ENCODE data around the gene PNPLA7. TPM values are rescaled to one million over a fixed set of nuclear protein-coding genes. Genes with fewer than 3 reads are reported as not detected.
A peak's percentile ranks its signal among the peaks of the same experiment; 100 is the strongest.

PNPLA7 gene
- total RNA-seq, 2 experiments from 2014 or later, result 1.5 to 10.2 TPM

GRCh38 chr9:137449931-137450538 lies 100.2 kb downstream of the PNPLA7 start:
- intact Hi-C loops (cut with micrococcal nuclease; ENCODE audit: unreplicated experiment), result loop anchor here (5.0 kb wide), 2 partner anchors 148 to 163 kb away; partner anchors contain the start of gene NRARP
- H3K4me1 ChIP-seq (ENCODE audit: insufficient read depth, low read length, poor library complexity, severe bottlenecking), result peaks cover 25% of the 10 kb centered on the region

GRCh38 chr9:137449081-137449844 lies 100.9 kb downstream of the PNPLA7 start:
- no peaks in the 10 kb centered on the region for H3K9me2 ChIP-seq (ENCODE audit: insufficient read depth, low read length)
- CTCF ChIA-PET (ENCODE audit: unreplicated experiment), result no interaction called here
- no peaks in the 10 kb centered on the region for H3K79me2 ChIP-seq (ENCODE audit: insufficient read depth, low read depth, low read length)
- no peak for DNase-seq (ENCODE audit: low spot score)
- H3K36me3 ChIP-seq (ENCODE audit: insufficient read depth, low read length), result peaks cover 17% of the 10 kb centered on the region; the same call in 1 of the 2 replicates
- intact Hi-C loops (cut with micrococcal nuclease; ENCODE audit: unreplicated experiment), result loop anchor here (5.0 kb wide), 2 partner anchors 147 to 162 kb away; partner anchors contain the start of gene NRARP
- H3K27ac ChIP-seq (ENCODE audit: low read depth, low read length, poor library complexity, severe bottlenecking), result no peak overlapping the region
- H4K20me1 ChIP-seq (ENCODE audit: insufficient read depth, low read length), result no peaks in the 10 kb centered on the region
- no peak overlapping the region for H2AFZ ChIP-seq (ENCODE audit: low read length)
- no peaks in the 10 kb centered on the region for H3K9me3 ChIP-seq (ENCODE audit: low read length)
- H3K4me1 ChIP-seq (ENCODE audit: insufficient read depth, low read length, poor library complexity, severe bottlenecking), result peaks cover 18% of the 10 kb centered on the region
- no peak overlapping the region for H3K4me2 ChIP-seq (ENCODE audit: low read length)
- no peak for TF ChIP-seq CTCF (conservative IDR thresholded peaks at IDR 0.05; ENCODE audit: low read length)
- POLR2A ChIA-PET, result no interaction called here
- no TSS peak for BruUV-seq (replicated peaks)
- no peak overlapping the region for H3K4me3 ChIP-seq (ENCODE audit: low read depth, low read length, poor library complexity, severe bottlenecking)

More at GRCh38 chr9:137449931-137450538, 100.2 kb downstream of the PNPLA7 start:
- Histone ChIP-seq H3K36me3 (ENCODE audit: insufficient read depth, low read length) (peaks cover 17% of the 10 kb centered on the region; the same call in 1 of the 2 replicates), H3K9me3 (ENCODE audit: low read length) (no peaks in the 10 kb centered on the region), H3K9me2 (ENCODE audit: insufficient read depth, low read length) (no peaks in the 10 kb centered on the region), H3K4me2 (ENCODE audit: low read length) (no peak overlapping the region), H3K27ac (ENCODE audit: low read depth, low read length, poor library complexity, severe bottlenecking) (no peak overlapping the region), H2AFZ (ENCODE audit: low read length) (no peak overlapping the region), H3K79me2 (ENCODE audit: insufficient read depth, low read depth, low read length) (no peaks in the 10 kb centered on the region), H3K4me3 (ENCODE audit: low read depth, low read length, poor library complexity, severe bottlenecking) (no peak overlapping the region), H4K20me1 (ENCODE audit: insufficient read depth, low read length) (no peaks in the 10 kb centered on the region)
- no peak for DNase-seq (ENCODE audit: low spot score)
- TF ChIP-seq CTCF (conservative IDR thresholded peaks at IDR 0.05; ENCODE audit: low read length) (no peak), EZH2phosphoT487 (IDR thresholded peaks at IDR 0.05; ENCODE audit: borderline replicate concordance, low read depth, low read length) (no peak)
- CTCF ChIA-PET (ENCODE audit: unreplicated experiment), result no interaction called here
- BruUV-seq (replicated peaks), result no TSS peak
- POLR2A ChIA-PET, result no interaction called here

GRCh38 chr9:137448602-137448962 lies 101.6 kb downstream of the PNPLA7 start:
- intact Hi-C loops (cut with micrococcal nuclease; ENCODE audit: unreplicated experiment), result loop anchor here (5.0 kb wide), 2 partner anchors 146 to 161 kb away; partner anchors contain the start of gene NRARP
- H3K4me3 ChIP-seq (ENCODE audit: low read depth, low read length, poor library complexity, severe bottlenecking), result no peak overlapping the region
- no peaks in the 10 kb centered on the region for H4K20me1 ChIP-seq (ENCODE audit: insufficient read depth, low read length)
- no peak overlapping the region for H3K4me2 ChIP-seq (ENCODE audit: low read length)
- BruUV-seq (replicated peaks), result TSS peak; percentile 83
- H3K9me3 ChIP-seq (ENCODE audit: low read length), result no peaks in the 10 kb centered on the region
- ChIA-PET POLR2A (no interaction called here), CTCF (ENCODE audit: unreplicated experiment) (no interaction called here)
- no peaks in the 10 kb centered on the region for H3K79me2 ChIP-seq (ENCODE audit: insufficient read depth, low read depth, low read length)
- peaks cover 17% of the 10 kb centered on the region; the same call in 1 of the 2 replicates for H3K36me3 ChIP-seq (ENCODE audit: insufficient read depth, low read length)
- H3K4me1 ChIP-seq (ENCODE audit: insufficient read depth, low read length, poor library complexity, severe bottlenecking), result peaks cover 15% of the 10 kb centered on the region
- no peaks in the 10 kb centered on the region for H3K9me2 ChIP-seq (ENCODE audit: insufficient read depth, low read length)
- TF ChIP-seq CTCF (conservative IDR thresholded peaks at IDR 0.05; ENCODE audit: low read length) (no peak), EZH2phosphoT487 (IDR thresholded peaks at IDR 0.05; ENCODE audit: borderline replicate concordance, low read depth, low read length) (no peak)
- DNase-seq (ENCODE audit: low spot score), result no peak
- no peak overlapping the region for H2AFZ ChIP-seq (ENCODE audit: low read length)
- H3K27ac ChIP-seq (ENCODE audit: low read depth, low read length, poor library complexity, severe bottlenecking), result no peak overlapping the region
